DMS153 treated with DMSO at 0.1 percent for 48 hours (cell line): Measurements from ENCODE around the gene MOB3B.

Experiments used
- DNase-seq: peaks from one replicate; lab custom pipeline; 2025; ENCODE audit not compliant: unreplicated experiment; lab: John Stamatoyannopoulos, UW

MOB3B gene

DNA sequence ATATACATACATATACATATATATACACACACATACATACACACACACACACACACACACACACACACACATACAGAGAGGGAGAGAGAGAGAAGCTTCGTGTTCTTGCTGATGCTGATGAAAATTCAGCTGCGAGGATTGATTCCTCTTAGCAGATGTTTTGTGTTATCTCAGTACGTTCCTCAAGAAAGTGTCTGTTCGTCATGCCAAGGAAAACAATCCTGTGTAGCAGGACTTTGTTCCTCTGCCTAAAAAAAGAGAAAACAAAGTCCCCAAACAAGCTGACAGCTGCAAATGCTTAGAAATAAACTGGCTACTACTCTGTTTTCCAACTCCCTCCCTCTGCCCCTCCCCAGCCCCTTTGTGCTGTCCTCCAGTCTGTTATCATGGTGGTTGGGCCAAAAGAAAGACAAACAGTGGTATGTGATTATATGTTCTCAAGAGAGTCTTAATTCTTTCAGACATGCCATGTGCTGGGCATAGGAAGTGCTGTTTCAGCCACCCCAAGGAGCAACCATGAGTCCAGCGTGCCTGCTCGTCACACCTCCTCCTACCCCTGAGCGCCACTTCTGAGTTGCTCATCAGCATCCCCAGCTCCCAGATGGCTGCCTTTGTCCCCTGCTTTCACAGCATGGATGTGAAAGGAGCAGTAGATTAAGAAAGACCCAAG is 161.2 kb downstream of the MOB3B start:
- no peak for DNase-seq

DNA sequence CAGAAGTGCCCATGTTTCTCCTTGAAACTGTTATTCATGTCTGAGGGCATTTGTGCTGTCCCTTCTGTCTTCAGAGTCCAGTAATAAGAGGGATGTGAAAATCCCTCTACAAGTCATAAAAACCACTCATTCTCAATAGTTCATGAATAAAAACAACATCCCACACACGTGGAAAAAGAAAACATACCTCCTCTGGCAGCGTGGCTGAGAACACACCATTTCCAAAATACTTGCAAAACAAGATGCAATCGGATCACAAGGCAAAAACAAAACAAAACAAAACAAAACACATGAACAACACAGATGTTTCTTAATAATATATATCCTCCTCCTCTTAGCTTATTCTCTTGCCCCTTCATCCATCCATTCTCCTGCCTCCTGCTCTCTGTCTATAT is 161.7 kb downstream of the MOB3B start:
- DNase-seq = no peak

DNA sequence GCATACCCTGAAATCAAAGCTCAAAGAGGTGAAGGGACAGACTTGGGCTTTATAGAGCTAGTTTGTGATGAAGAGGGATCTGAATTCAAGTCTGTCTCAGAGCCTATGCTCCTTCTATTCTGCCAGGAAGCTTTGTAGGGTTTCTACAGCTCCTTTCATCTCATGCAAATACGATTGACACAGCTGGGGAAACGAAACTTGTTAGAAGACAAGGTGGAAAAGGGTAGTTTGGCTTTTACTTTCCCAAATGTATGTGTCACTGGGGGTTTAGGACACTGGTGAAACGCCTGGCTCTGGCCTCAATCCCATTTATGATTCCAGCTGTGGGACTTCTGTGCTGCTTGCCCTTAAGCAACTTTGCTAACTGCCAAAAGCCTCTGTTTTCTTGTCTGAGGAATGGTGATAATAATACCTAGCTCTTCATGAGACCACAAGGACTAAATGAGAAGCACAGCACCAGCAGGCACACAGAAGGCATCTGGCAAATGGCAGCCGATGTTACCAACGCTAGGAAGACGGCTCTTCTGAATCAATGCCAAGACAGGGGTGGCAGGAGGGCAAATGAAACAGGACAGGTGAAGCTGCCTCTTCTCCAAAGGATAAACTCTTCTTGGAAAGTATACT is 162.3 kb downstream of the MOB3B start:
- no peak for DNase-seq

DNA sequence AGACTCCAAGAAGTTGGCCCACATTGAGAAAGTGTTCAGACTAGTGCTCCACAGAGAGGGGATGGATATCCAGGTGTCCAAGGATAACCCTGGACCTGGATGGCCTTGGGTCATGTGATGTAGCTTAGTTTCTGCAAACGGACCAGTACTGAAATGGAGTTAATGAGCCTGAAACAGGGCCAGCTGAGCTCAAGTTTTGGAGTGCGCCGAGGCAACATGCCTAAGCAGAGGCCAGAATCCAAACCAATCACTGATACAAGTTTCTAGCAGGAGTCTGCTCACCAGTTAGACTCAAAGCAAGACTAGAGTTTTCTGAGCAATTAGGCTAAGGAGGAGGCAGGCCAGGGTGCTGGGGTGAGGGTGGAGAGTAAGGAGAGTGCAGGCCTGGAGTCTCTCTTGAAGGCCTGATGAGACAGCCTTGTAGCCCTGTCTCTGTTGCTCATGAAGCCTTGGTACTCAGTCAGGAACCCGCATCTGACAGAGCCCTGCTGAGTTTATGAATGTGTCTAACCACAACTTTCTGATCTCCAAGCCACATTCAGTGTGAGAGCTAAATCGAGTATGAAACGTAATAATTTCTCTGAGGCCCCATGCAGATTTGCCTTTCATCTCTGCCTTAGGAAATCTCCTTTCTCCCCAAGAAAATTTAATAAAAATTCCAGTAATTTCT is 163.8 kb downstream of the MOB3B start:
- no peak for DNase-seq

DNA sequence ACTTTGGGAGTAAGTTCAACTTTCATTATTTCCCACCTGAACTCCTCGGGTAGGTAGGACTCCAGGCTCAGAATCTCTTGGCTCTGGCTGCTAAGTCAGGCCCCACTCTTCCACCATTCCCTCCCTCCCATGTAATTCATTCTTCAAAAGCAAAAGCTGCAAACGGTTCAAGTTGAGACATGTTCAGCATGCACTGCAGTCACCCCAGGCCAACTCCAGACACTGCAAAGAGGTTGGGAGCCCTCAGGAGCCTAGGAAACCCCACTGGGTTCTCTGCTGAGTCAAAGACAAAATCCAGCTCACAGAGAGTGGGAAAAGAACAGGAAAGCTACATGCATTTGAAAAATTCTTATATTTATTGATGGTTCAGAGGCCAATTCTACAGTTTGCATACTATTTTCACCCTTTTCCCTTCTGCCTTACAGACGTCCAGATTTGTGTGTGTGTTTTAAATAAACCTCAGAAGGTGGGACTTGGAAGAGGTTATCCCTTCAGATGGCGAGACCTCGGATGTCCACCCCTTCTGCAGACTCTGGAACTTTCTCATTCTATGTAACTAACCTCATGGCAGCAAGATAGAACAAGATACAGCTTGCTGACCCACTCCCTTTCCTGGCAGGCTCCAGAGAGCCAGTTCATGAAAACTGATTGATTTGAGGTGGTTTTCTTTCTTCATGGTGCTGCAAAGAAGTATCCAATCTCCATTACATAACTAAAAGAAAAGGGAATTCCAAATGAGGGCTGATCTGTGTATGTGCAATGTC is 167.0 kb downstream of the MOB3B start:
- DNase-seq = no peak

DNA sequence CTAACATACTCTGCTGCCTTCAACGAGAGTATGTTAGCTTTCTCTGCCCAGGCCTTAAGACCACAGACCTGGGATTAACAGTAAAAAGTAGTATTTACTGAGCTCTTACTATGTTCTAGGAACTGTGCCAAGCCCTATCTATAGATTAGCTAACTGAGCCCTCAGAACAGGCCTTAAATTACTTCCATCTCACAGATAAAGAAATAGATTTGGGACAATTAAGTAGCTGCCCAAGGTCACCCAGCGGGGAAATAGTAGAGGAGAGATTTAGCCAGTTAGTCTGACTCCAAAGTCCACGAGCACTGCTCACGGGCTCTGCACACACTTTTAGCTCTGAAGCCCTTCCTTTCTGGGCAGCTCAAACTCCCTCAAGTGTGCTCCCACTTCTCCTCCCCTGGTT is 168.1 kb downstream of the MOB3B start:
- no peak for DNase-seq

DNA sequence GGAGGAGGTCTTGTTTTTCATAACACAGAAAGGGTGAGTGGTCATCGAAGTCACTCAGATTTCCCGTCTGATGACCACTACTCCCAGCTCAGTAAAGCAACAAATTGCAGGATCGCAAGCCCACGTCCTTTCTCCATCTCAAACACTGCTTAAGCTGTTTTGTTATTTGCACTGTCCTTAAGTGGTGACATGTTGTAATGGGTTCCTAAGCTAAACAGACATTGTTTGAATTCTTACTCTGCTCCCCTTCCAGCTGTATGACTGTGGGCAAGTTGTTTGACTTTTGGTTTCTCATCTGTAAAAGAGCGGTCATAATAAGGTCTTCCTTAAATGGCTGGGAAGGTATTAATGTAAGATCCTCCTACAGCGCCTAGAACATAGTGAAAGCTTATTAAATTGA is 169.9 kb downstream of the MOB3B start:
- no peak for DNase-seq

DNA sequence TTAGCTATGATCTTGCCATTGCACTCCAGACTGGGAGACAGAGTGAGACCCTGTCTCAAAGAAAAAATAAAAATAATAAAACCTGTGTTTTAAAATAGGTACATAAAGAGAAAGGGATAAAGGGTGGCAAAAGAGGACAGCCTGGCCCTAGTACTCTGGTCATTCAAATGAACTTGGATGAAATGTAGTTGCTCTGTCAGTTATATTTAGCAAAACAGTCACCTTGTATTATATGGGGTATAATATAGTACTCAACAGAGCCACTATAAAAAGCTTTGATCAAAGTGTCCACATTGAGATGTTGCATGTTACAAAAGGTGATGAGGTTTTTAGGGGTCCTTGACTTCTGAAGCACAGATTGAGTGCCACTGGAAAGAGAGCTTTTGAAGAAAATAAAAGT is 171.6 kb downstream of the MOB3B start:
- DNase-seq = no peak

DNA sequence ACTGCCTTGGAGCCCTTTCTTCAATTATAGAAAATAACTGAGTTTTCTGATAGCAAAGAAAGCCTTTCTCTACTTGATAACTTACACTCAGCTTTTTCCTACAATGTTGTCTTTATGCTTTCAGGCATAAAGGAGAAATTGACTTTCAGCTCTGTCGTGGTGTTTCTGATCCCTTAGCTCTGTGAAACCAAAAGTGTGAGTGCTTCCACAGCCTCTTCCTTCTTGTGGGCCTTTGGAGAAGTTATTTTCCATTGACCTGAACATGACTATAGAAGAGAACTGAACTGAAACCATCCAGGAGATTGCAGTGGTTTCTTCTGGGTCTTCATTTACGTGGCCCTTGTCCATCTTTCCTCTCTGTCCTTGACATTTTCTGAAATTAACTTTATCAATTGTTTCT is 173.2 kb downstream of the MOB3B start:
- DNase-seq = no peak

DNA sequence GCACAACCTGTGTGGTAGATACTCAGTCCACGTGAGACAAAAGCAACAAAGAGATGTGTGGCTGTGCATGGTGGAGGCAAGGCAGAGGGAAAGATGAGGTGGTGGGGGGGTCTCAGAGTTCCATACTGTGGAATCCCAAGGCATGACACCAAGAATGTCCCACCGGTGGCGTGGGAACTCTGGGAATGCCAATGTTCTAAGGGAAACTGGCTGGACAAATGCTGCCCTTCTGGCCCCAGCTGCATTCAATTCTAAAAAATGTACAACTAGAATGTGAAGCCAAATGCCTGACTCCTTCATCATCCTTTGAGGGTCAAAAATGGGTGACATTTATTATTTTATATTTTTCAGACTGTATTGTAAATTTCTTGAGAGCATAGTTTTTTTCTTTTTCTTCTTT is 174.4 kb downstream of the MOB3B start:
- DNase-seq = no peak

DNA sequence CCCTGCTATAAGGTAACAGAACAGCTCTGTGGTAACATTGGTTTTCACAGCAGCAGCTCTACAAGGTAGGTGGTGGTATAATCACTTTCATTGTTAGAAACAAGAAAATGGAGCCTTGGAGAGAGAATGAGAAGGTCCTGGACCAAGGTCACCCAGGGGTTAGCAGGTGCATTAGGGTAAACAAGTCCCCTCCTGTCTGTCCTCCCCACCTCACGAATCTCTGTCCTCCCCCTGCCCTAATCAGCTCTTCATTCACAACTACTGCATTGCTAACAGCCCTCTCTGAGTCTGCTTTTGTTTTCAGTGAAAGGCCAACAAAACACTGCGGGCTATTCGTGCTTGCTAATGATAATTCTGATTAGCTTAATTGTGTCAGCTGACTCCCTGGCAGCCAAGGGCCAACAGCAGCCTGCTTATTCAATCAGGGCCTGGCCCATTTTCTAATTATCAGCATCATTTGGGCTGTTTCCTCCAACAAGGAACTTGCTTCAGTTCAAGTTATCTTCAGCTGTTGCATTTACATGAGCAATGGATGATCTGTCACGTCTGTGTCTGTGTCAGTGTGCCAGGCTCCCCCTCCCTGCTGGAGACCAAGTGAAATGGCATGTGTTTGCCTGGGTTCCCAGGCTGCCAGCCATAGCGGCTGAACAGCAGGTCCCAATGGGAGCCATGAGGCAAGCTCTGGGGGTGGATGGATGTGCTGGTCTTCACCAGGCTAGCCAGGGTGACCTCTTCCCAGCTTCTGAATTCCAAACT is 176.0 kb downstream of the MOB3B start:
- DNase-seq = no peak

DNA sequence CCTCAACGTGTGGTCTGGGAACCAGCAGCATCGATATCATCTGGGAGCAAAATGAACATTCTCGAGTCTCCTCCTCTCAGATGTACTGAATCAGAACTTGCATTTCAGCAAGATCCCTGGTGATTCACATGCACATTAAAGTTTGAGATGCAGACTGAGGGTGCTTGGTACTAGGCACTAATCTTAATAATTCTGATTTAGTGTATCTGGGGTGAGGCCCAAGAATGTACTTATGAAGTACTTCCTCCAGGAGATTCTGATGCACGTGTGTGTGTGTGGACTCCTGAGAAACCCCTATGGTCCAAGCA is 176.5 kb downstream of the MOB3B start:
- DNase-seq = no peak

DNA sequence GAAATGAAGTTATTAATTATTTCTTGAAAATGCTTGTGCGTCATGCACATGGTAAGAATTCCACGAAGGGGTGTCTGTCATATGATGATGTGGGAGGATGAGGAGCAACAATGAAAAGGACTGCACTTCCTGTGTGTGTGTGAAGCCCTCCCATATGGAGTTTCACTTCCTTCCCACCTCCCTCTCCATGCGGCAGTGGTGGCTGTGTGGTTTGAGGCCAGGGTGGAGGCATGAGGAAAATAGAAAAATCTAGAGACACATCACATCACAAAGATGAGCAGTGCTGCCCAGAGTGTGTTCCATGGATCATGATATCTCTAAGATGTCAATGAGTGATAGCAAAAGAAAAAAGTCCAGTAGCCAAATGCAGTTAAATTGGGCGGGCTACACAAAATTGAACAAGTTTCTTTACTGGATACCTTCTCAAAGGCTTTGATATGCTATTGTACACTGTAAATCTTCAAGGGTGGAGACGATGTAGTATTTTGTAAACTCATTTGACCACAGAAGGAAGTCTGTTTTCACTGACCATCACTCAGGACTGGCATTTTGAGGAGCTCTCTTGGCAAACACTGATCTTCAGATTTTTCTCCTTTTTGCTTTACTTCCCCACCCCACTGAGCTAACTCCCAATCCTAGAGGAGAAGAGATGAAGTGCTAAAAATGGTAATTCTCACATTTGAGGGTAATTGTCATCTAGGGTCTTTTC is 177.0 kb downstream of the MOB3B start:
- no peak for DNase-seq

DNA sequence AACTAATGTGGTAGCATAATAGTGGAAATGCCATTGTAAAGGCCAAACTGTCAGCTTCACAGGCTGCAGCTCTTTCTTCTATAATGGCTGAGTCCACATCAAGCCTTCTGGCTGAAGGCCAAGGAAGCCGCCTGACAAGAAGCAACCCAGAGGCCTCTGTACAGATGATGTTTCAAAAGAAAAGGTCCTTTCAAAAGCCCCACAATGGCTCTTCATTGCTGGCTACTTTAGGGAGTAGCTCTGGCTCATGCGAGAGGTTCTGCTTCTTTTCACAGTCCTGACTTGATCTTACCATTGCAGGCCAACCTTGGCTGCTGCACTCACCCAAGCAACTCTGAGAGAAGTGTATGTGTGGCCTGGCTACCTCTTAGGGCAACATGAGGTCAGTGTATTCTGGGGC is 178.2 kb downstream of the MOB3B start:
- no peak for DNase-seq

DNA sequence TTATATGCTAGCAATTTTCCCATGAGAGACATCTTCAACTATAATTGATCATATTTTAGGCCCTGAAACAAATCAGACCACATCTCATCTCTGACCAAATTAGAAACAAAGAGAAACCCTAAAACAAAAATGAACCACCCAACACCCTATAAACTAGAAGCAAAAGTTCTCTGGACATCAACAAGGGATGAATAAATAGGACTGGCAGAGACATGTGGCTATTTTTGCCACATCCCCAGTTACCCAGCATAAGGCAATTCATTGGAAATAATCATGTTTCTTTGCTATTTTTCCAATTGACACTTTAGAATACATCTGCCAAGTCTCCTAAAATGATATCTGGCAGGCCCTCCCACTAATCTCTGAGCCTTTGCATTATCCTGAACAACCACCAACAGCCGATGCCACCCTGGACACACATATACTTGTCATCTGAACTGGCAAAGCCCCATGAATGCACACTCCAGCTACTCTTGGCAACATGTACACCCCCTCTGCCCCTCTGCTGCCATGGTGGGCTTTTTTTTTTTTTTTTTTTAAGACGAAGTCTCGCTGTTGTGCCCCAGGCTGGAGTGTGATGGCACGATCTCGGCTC is 179.1 kb downstream of the MOB3B start:
- no peak for DNase-seq

DNA sequence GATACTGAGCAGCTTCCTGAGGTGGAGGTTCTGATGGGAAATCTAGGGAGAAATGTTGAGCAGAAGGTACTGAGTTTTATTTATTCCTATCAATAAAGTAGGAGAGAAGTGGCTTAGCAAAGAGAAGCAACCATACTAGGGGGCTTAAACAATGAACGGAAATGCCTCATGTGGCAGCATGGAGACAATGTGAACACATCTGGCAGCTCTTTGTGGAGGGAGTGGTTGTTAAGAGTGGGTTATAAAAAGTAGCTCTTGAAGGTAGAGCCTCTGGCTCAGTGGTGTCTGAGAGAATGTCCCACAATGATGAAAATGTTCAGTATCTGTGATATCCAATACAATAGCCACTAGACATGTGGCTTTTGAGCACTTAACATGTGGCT is 179.9 kb downstream of the MOB3B start:
- no peak for DNase-seq

DNA sequence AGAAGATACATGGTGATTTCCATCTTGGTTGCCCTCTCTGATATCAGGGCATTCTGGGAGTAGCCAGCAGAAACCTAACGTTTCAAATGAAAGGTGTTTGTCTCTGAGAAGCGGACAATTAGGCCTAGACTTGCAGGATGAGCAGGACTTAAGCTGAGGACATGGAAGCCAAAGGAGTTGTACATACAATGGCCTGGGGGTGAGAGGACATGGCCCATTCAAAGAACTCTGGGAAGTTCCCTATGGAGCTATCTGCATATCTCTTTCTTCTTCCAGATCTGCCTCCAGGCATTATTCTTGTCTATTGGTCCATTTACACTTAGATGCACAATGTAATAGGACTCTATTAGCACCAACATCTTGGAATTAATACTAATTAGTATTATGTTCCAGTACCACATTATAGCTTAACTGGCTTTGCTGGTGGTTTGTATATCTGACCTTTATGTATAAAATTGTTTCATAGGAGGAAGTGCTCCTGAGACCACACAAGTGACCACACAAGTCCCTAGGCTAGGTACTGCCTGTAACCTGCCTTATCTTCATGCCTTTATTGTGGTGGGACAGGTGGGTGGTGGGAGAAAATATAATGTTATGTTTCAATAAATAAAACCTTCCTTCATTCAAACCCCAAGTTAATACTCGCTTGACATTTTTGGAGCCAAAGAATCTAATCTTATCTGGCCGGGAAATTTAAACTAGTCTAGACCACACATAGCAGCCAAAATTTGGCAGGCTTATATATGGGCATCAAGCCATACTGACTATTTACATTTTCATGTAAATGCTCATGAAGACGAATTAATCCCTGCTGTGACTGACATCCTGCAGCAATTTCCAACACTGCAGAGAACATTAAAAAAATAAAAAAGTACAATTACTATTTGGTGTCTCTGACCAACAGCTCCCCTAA is 180.6 kb downstream of the MOB3B start:
- DNase-seq = no peak

DNA sequence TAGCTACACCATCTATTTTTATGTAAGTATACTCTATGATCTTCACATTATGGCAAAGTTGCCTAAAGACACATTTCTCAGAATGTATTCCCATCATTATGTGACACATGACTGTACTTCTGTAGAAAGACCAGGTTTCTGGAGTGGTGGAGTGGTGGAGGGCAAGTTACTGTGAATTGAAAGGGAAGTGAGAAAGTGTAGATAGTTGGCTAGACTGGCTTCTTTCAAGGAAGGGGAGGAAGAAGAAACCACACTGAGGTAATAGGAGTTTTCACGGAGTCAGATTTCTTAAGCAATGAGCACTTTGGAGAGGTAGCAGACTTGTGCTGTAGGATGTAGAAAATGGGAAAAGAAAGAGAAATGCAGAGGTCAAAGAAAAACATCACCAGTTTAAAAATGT is 181.7 kb downstream of the MOB3B start:
- no peak for DNase-seq

DNA sequence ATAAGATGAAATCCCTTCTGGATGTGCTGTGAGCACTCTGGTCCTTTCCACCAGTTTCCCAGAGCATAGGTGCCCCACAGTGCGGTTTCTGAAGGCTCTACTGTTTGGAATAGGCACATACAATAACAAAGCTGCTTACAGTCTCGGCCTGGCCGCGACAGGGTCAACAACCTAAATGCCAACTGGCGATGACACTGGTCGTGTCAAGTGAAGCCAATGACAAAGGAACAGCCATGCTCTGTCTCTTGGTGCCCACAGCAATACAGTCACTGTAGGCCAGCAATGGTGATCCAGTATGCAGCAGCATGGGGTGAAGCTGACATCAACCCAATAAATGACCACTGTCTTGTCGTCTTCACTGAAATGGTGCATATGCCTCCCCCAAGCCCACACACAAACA is 184.8 kb downstream of the MOB3B start:
- DNase-seq = no peak
